Stimulated activated CD8-positive, alpha-beta memory T cell treated with anti-CD3 and anti-CD28 coated beads, Interleukin-15, amount 100 ng/mL, for 48 hours (primary cell): ENCODE measurements around the gene COA8.

Experiments used
- DNase-seq, 2 donors: peaks; one replicate each; pipeline ENCODE4 v3.0.0-alpha.2; 2020; ENCODE audit warnings: low read depth in 2 of 2

The COA8 gene

DNA sequence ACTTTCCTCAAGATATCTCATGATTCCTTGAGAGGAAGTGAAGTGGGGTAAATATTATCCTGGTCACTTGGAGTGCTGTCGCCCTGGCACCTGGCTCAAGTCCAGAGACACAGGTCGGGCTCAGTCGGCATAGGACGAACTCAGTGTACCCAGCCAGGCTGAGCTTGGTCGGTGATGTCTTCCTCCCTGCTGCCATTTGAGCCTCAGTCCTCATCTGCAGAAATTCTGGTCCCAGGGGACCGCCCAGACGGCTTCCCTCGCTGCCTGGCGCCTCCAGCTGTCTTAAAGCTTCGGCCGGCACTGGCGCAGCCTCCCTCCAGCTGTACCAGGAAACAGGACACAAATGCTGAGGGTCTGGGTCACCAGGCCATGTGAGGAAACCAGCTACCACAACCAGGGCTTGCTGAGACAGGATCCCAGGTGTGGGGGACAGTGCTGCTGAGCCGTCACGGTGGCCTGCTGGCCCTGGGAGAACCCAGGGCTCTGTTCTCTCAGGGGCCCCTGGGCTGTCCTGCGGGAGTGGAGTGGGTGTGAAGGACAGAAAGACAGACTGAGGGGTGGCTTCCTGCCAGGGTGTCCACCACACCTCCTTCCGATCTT lies 61.2 kb downstream of the COA8 start:
- DNase-seq: no peak

DNA sequence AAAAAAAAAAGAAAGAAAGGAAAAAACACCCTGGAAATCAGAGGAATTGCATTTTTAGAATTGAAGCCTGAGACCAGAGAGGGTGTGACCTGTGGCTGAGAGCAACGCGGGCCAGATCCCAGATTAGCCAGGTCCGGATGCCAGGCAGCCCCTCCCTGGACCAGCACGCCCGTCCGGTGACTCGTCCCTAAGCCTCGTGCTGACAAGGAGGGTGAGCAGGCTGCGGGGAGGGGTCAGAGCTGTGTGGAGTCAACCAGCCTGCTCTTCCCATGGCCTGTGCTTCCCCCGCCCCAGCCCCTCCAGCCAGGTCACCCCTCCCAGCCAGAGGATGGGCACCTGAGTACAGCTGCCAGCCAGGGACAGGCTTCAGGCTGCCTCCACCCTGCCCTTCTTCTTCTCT lies 62.1 kb downstream of the COA8 start:
- no peak for DNase-seq

- DNase-seq: no peak
Measured at GRCh38 chr14:103625356-103626095, 62.8 kb downstream of the COA8 start.

DNA sequence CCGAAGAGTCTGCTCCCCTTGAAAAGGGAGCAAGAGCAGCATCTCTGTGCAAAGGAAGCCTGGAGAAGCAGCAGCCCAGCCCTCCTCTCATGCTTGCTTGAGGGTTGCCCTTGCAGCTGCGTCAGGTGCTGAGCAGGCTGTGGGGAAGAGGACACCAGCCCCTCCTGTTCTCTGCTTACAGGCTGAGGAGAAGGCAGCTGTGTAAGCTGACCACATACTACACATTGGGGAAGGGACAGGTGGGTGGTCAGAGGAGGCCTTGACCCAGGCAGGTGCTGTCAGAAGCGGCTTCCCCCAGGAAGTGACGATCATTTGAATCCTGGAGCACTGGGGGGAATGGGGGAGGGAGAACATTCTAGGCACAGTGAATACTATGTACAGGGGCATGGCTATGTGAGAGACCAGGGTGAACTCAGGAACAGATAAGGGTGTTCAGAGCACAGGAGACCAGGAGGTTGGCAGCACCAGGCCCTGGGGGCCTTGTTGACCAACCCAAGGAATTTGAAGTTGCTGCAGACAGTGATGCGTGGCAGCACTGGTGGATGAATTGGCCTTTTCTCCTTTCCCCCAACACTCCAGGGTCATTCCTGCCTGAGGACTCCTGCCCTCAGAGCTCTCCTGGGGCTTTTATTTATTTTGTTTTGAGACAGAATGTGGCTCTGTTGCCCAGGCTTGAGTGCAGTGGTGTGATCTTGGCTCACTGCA lies 63.5 kb downstream of the COA8 start:
- DNase-seq: no peak

GRCh38 chr14:103627073-103628025 lies 64.6 kb downstream of the COA8 start:
- no peak for DNase-seq

GRCh38 chr14:103628221-103628683 lies 65.5 kb downstream of the COA8 start:
- DNase-seq: no peak

DNA sequence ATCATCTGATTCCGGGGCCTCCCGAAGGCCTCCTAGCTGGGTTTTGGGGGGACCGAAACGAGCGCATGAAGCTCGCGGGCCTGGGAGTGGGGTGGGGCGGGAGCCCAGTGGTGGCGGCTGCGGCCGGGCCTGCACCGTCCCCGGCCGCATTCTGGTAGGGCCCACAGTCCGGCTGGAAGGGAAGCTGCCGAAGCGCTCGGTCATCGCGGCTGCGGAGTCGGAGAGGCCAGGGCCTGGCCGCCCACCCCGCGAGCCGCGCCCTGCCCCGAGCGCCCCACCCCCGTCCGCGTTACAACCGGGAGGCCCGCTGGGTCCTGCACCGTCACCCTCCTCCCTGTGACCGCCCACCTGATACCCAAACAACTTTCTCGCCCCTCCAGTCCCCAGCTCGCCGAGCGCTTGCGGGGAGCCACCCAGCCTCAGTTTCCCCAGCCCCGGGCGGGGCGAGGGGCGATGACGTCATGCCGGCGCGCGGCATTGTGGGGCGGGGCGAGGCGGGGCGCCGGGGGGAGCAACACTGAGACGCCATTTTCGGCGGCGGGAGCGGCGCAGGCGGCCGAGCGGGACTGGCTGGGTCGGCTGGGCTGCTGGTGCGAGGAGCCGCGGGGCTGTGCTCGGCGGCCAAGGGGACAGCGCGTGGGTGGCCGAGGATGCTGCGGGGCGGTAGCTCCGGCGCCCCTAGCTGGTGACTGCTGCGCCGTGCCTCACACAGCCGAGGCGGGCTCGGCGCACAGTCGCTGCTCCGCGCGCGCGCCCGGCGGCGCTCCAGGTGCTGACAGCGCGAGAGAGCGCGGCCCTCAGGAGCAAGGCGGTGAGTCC lies 66.1 kb downstream of the COA8 start, which contains the start of gene KLC1:
KLC1 (plus strand) TSS at position 528 of the 819 bp plus-strand sequence. CDS start 25,354 bp downstream, outside the sequence.
- peak; percentile 75 to 77 for DNase-seq

DNA sequence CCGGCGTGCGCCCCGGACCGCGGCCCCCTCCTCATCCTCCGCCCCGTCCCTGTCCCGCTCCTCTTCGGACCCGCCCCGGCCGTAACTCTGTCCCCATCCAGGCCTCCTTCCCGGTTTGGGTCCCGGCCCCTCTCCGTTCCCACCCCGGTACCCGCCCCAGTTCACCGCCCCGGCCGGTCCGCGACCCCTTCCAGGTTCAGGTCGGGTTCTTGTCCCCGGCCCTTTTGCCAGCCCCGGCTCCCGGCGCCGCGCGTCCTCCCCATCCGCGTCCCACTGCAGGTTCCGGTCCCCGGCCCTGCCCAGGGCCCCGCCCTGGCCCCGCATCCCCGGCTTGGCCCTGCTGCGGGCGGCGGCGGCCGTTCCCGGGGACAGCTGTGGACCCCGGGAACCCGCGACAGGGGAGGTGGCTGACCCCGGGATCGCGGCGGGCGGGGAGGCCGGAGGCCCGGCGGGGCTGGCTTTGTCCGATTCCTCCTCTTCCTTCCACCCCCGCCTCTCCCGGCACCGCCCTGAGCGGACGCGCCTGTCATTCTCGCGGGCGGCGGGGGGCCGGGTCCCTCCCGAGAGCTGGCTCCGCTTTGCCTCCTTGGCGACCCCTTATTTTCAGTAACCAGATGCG lies 66.9 kb downstream of the COA8 start:
- DNase-seq: peak in 1 of 2 donors; percentile 10

DNA sequence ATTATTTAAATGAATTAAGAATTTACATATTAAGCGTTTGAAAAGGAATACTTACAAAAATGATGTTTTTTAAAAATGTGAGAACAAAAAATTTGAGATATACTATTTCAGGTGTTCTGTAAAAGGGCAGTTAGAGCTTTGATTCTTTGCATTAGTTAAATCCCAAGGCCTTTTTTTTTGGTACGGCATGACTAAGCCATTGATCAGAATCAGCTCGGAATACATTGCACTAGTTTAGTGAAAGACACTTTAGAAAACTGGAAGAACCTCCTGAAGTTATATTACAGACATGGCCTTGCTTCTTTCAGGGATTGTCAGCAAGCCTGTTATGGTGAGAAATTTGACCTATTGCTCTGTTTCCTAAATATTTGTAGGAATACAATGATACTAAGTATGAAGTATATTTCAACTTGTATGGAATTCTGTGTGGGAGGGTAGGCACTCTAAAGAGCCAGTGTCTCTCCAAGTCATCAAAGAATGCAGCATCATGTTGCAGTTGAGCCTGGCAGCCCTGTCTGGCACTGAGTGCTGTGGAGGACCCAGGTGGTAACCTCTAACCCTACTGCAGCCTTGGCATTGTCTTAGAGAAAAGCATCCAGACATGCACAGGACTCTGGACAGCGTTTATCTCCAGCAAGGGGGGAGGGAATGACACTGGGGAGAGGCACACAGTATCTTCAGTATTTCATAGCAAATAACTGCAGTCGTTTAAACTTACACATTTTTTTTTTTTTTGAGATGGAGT lies 67.8 kb downstream of the COA8 start:
- no peak for DNase-seq

DNA sequence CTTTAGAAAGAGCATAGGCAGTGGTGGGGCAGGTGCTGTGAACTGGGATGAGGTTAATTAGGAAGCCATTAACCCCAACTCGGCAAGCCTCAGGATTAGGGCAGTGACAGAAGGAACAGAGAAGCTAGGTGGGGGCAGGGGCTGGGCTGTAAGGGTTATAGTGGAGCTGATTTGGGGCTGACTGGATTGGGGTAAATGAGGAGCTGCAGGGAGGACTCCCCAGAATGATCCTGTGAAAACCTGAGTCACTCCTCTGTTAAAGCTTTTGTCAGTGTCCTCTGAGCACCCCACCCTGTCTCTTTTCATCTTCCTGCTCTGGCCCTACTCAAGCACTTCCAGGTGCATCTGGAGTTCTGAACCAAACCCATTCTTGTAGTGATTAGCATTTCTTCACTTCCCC lies 70.6 kb downstream of the COA8 start:
- no peak for DNase-seq

DNA sequence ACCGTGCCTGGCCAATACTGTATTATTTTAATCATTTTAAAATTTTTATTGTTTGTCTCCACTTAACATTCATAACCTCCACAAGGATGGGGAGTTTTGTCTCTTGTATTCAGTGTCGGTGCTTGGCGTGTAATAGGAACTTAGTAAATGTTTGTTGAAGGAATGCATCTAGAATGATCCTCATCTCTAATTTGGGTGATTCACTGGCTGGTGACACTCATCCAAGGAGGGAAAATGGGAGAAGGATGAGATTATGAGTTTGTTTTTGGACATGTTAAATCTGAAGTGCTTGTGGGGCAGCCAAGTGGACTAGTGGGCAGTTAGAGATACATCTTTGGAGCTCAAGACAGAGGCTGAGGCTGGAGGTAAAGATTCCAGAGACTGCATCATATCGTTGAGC lies 71.4 kb downstream of the COA8 start:
- no peak for DNase-seq

DNA sequence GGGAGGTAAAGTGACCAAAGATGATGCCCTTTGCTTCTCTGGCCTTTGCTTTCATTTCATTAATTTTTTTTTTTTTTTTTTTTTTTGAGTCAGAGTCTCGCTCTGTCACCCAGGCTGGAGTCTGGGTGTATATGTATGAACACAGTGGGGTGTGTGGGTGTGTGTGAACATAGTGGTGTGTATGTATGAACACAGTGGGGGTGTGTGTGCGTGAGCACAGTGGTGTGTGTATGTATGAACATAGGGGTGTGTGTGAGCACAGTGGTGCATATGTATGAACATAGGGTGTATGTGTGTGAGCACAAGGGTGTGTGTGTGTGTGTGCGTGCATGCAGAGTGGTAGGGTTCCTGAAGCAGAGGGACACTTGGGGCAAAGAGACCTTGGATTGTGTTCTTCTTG lies 75.8 kb downstream of the COA8 start:
- DNase-seq: no peak
